Endometrial microvascular endothelial cells (primary cell): Measurements from ENCODE around the gene CTDSP1. TPM values are rescaled to one million over a fixed set of nuclear protein-coding genes. Genes with fewer than 3 reads are reported as not detected.

Source experiments
- in situ Hi-C: cut with HindIII; loops from 2 replicates; pipeline ENCODE4 v1.10.0; 2017; ENCODE audit warnings: low sequenced_read_pairs, low pct_unique_long_range_greater_than_20kb; ENCODE audit errors: inconsistent ontology term
- total RNA-seq: library from RNA; depleted of rRNA; stranded (reverse); fragments of >200 nt; gene quantifications from one replicate; pipeline ENCODE4 v1.2.3, GENCODE V29; 2015; ENCODE audit errors: inconsistent ontology term

The CTDSP1 gene
- total RNA-seq, 1 donor from 2014 or later: 76.4 TPM

- in situ Hi-C loops: no loop called here
Measured at GRCh38 chr2:218396688-218397462, 2.8 kb upstream of the CTDSP1 start.

GRCh38 chr2:218397463-218397819, 2.2 kb upstream of the CTDSP1 start:
- in situ Hi-C loops: no loop called here

- in situ Hi-C loops: no loop called here
Measured at GRCh38 chr2:218397820-218398436, 1.7 kb upstream of the CTDSP1 start.

GRCh38 chr2:218398437-218399390, 954 bp upstream of the CTDSP1 start:
- in situ Hi-C loops: no loop called here

GRCh38 chr2:218400167-218400929, 680 bp downstream of the CTDSP1 start:
- in situ Hi-C loops: no loop called here

- in situ Hi-C loops: no loop called here
Measured at GRCh38 chr2:218400930-218401881, 1.5 kb downstream of the CTDSP1 start.

GRCh38 chr2:218401890-218402289, 2.2 kb downstream of the CTDSP1 start:
- in situ Hi-C loops: no loop called here

GRCh38 chr2:218402491-218402901, 2.8 kb downstream of the CTDSP1 start:
- in situ Hi-C loops: no loop called here

GRCh38 chr2:218402911-218403411, 3.3 kb downstream of the CTDSP1 start:
- in situ Hi-C loops: no loop called here

GRCh38 chr2:218403810-218404209, 4.1 kb downstream of the CTDSP1 start:
- in situ Hi-C loops: no loop called here

GRCh38 chr2:218404351-218405085, 4.8 kb downstream of the CTDSP1 start:
- in situ Hi-C loops: no loop called here

GRCh38 chr2:218405086-218405745, 5.5 kb downstream of the CTDSP1 start:
- in situ Hi-C loops: no loop called here

GRCh38 chr2:218405746-218406208, 6.1 kb downstream of the CTDSP1 start:
- in situ Hi-C loops: no loop called here

GRCh38 chr2:218406209-218406948, 6.7 kb downstream of the CTDSP1 start:
- in situ Hi-C loops: no loop called here

- in situ Hi-C loops: no loop called here
Measured at GRCh38 chr2:218406949-218407618, 7.4 kb downstream of the CTDSP1 start.
